ENCODE measurements around the gene OR14I1. TPM values are rescaled to one million over a fixed set of nuclear protein-coding genes. Genes with fewer than 3 reads are reported as not detected.

OR14I1 gene
- not detected in 2 replicates for total RNA-seq

GRCh38 chr1:248702714-248703113, at the start of gene OR14I1:
Gene OR14I1, minus strand, starts transcription at chr1:248702766.

GRCh38 chr1:248655354-248655753, 47.2 kb downstream of the OR14I1 start, which contains the start of gene OR2T27:
Gene OR2T27, minus strand, starts transcription at chr1:248655528. Its CDS starts 4,644 bp downstream, at chr1:248650884.

Other genes starting within 250 kb of the OR14I1 start
- gene OR2T3, start 229.4 kb downstream of the OR14I1 start, total RNA-seq = not detected in 2 replicates
- gene OR2T5, start 214.2 kb downstream of the OR14I1 start, total RNA-seq = not detected in 2 replicates
- not detected in 2 replicates for gene OR2G6, start 194.7 kb downstream of the OR14I1 start, total RNA-seq
- gene OR2T29, start 140.0 kb downstream of the OR14I1 start, total RNA-seq = not detected in 2 replicates
- not detected in 2 replicates for gene OR2T34, start 128.0 kb downstream of the OR14I1 start, total RNA-seq
- gene OR2T10, start 105.1 kb downstream of the OR14I1 start, total RNA-seq = not detected in 2 replicates
- not detected in 2 replicates for gene OR2T11, start 67.7 kb downstream of the OR14I1 start, total RNA-seq
- not detected in 2 replicates for gene OR2T35, start 57.5 kb downstream of the OR14I1 start, total RNA-seq
- not detected in 2 replicates for gene OR2T27, start 47.2 kb downstream of the OR14I1 start, total RNA-seq
- not detected in 2 replicates for gene LYPD8, start 53.0 kb upstream of the OR14I1 start, total RNA-seq
- gene SH3BP5L, start 123.1 kb upstream of the OR14I1 start, total RNA-seq = 16.9 and 17.0 TPM in 2 replicates
- gene ZNF672, start 135.5 kb upstream of the OR14I1 start, total RNA-seq = 10.2 and 11.8 TPM in 2 replicates
- 13.6 and 17.7 TPM in 2 replicates for gene ZNF692, start 156.3 kb upstream of the OR14I1 start, total RNA-seq
- 4.4 and 6.4 TPM in 2 replicates for gene PGBD2, start 203.5 kb upstream of the OR14I1 start, total RNA-seq